Effector CD8-positive, alpha-beta T cell (primary cell): ENCODE data around the gene RAD23A.
"Not testable (repeated sequence)": the region's sequence is repeated elsewhere in the genome, so short reads cannot be mapped to it uniquely, and the experiment has no call there.

Experiments used
- DNase-seq: peaks from one replicate; lab custom pipeline; 2025; lab: John Stamatoyannopoulos, UW
- total RNA-seq, 4 experiments: gene quantifications; one replicate each; lab custom pipeline; 2026; lab: John Stamatoyannopoulos, UW

RAD23A gene
- total RNA-seq: 101 to 171 (median 119) reads per million in 4 experiments

GRCh38 chr19:12945479-12946091 lies at the start of gene RAD23A:
TSS of gene RAD23A (plus strand) at chr19:12945862. CDS start at chr19:12945949, 87 bp downstream.
- DNase-seq: peak; percentile 98

GRCh38 chr19:12896460-12896859 lies 49.2 kb upstream of the RAD23A start:
- no peak for DNase-seq

- DNase-seq: no peak
These were observed 45.7 kb upstream of the RAD23A start for GRCh38 chr19:12899891-12900518.

- DNase-seq: no peak
These were observed 38.5 kb upstream of the RAD23A start for GRCh38 chr19:12907166-12907565.

GRCh38 chr19:12912571-12912970 lies 33.1 kb upstream of the RAD23A start:
- no peak for DNase-seq

GRCh38 chr19:12913011-12913561 lies 32.6 kb upstream of the RAD23A start:
- no peak for DNase-seq

- peak; percentile 14 for DNase-seq
These were observed 31.6 kb upstream of the RAD23A start for GRCh38 chr19:12913851-12914690.

GRCh38 chr19:12915860-12916259 lies 29.8 kb upstream of the RAD23A start:
- not testable (repeated sequence) for DNase-seq

GRCh38 chr19:12918253-12918652 lies 27.4 kb upstream of the RAD23A start:
- DNase-seq: no peak

- DNase-seq: no peak
These were observed 24.6 kb upstream of the RAD23A start for GRCh38 chr19:12921047-12921446.

GRCh38 chr19:12922959-12923358 lies 22.7 kb upstream of the RAD23A start:
- DNase-seq: no peak

GRCh38 chr19:12924621-12925310 lies 20.9 kb upstream of the RAD23A start:
- no peak for DNase-seq

GRCh38 chr19:12930002-12930645 lies 15.5 kb upstream of the RAD23A start:
- DNase-seq: no peak

GRCh38 chr19:12932392-12933286 lies 13.0 kb upstream of the RAD23A start:
- no peak for DNase-seq

GRCh38 chr19:12933287-12934072 lies 12.2 kb upstream of the RAD23A start, which contains the start of gene FARSA:
TSS of gene FARSA (minus strand) at chr19:12933711. CDS start at chr19:12933696, 15 bp downstream.
- peak; percentile 79 for DNase-seq

- DNase-seq: no peak
These were observed 10.6 kb upstream of the RAD23A start for GRCh38 chr19:12935071-12935470.

GRCh38 chr19:12936582-12936981 lies 9.1 kb upstream of the RAD23A start:
- DNase-seq: no peak

- no peak for DNase-seq
These were observed 8.4 kb upstream of the RAD23A start for GRCh38 chr19:12937093-12937926.
